ENCODE measurements around the gene ZG16B. TPM values are rescaled to one million over a fixed set of nuclear protein-coding genes. Genes with fewer than 3 reads are reported as not detected.

The ZG16B gene
- polyA plus RNA-seq, 6 donors from 2014 or later = not detected

- H3K36me3 Mint-ChIP-seq = no peaks in the 10 kb centered on the region
- peaks cover 0 to 3% (median 0%) of the 10 kb centered on the region in 7 donors for H3K9me3 Mint-ChIP-seq
- no peak for ATAC-seq (ENCODE audit: low read depth in 2 of 2)
- DNase-seq = no peak
- no peaks in the 10 kb centered on the region for H3K4me1 Mint-ChIP-seq
- H3K27ac Mint-ChIP-seq = peak overlapping the region in 1 of 6 donors; percentile 3
- no peak overlapping the region for H3K4me3 Mint-ChIP-seq
- peaks cover 34 to 80% (median 56%) of the 10 kb centered on the region in 3 donors for H3K27me3 Mint-ChIP-seq
Observed at GRCh38 chr16:2792940-2793339, 37.2 kb upstream of the ZG16B start.

GRCh38 chr16:2795395-2796143 is 34.5 kb upstream of the ZG16B start:
- H3K27ac Mint-ChIP-seq = no peak overlapping the region
- H3K27me3 Mint-ChIP-seq = peaks cover 25 to 56% (median 46%) of the 10 kb centered on the region in 3 donors
- no peak overlapping the region for H3K4me3 Mint-ChIP-seq
- H3K9me3 Mint-ChIP-seq = peaks cover 0 to 3% (median 0%) of the 10 kb centered on the region in 7 donors
- no peak for DNase-seq
- ATAC-seq (ENCODE audit: low read depth in 2 of 2) = no peak
- no peaks in the 10 kb centered on the region for H3K4me1 Mint-ChIP-seq
- no peaks in the 10 kb centered on the region for H3K36me3 Mint-ChIP-seq

GRCh38 chr16:2798723-2799204 is 31.3 kb upstream of the ZG16B start:
- peak overlapping the region in 1 of 6 donors; percentile 54 for H3K27ac Mint-ChIP-seq
- H3K9me3 Mint-ChIP-seq = peaks cover 2 to 9% (median 4%) of the 10 kb centered on the region in 7 donors
- ATAC-seq (ENCODE audit: low read depth in 2 of 2) = no peak
- peaks cover 16 to 30% (median 25%) of the 10 kb centered on the region in 3 donors for H3K27me3 Mint-ChIP-seq
- peaks cover 0 to 7% of the 10 kb centered on the region in 2 donors for H3K36me3 Mint-ChIP-seq
- H3K4me1 Mint-ChIP-seq = no peaks in the 10 kb centered on the region
- no peak overlapping the region for H3K4me3 Mint-ChIP-seq
- DNase-seq = no peak

- ATAC-seq (ENCODE audit: low read depth in 2 of 2) = no peak
- Mint-ChIP-seq H3K9me3 (peaks cover 6 to 15% (median 8%) of the 10 kb centered on the region in 7 donors), H3K27me3 (peaks cover 14 to 26% (median 26%) of the 10 kb centered on the region in 3 donors), H3K4me3 (no peak overlapping the region), H3K36me3 (peaks cover 0 to 11% of the 10 kb centered on the region in 2 donors), H3K27ac (no peak overlapping the region), H3K4me1 (no peaks in the 10 kb centered on the region)
- no peak for DNase-seq
Observed at GRCh38 chr16:2799205-2799858, 30.8 kb upstream of the ZG16B start.

GRCh38 chr16:2799859-2800226 is 30.3 kb upstream of the ZG16B start:
- Mint-ChIP-seq H3K4me3 (no peak overlapping the region), H3K9me3 (peaks cover 7 to 17% (median 11%) of the 10 kb centered on the region in 7 donors), H3K27me3 (peaks cover 9 to 27% (median 24%) of the 10 kb centered on the region in 3 donors), H3K36me3 (peaks cover 0 to 11% of the 10 kb centered on the region in 2 donors), H3K27ac (no peak overlapping the region), H3K4me1 (no peaks in the 10 kb centered on the region)
- ATAC-seq (ENCODE audit: low read depth in 2 of 2) (no peak), DNase-seq (no peak)

- H3K27ac Mint-ChIP-seq = no peak overlapping the region
- no peak overlapping the region for H3K4me3 Mint-ChIP-seq
- H3K36me3 Mint-ChIP-seq = peaks cover 0 to 14% of the 10 kb centered on the region in 2 donors
- DNase-seq (no peak), ATAC-seq (ENCODE audit: low read depth in 2 of 2) (no peak)
- H3K27me3 Mint-ChIP-seq = peaks cover 22 to 56% (median 32%) of the 10 kb centered on the region in 3 donors
- H3K9me3 Mint-ChIP-seq = peaks cover 11 to 27% (median 15%) of the 10 kb centered on the region in 7 donors
- no peaks in the 10 kb centered on the region for H3K4me1 Mint-ChIP-seq
Observed at GRCh38 chr16:2803545-2804195, 26.4 kb upstream of the ZG16B start.

- no peak overlapping the region for H3K4me3 Mint-ChIP-seq
- ATAC-seq (ENCODE audit: low read depth in 2 of 2) = no peak
- no peak for DNase-seq
- peaks cover 0 to 19% of the 10 kb centered on the region in 2 donors for H3K36me3 Mint-ChIP-seq
- peaks cover 31 to 67% (median 43%) of the 10 kb centered on the region in 3 donors for H3K27me3 Mint-ChIP-seq
- no peaks in the 10 kb centered on the region for H3K4me1 Mint-ChIP-seq
- H3K9me3 Mint-ChIP-seq = peaks cover 15 to 38% (median 21%) of the 10 kb centered on the region in 7 donors
- no peak overlapping the region for H3K27ac Mint-ChIP-seq
Observed at GRCh38 chr16:2804728-2805127, 25.4 kb upstream of the ZG16B start.

GRCh38 chr16:2806286-2806685 is 23.8 kb upstream of the ZG16B start:
- H3K4me1 Mint-ChIP-seq = no peaks in the 10 kb centered on the region
- peaks cover 40 to 78% (median 56%) of the 10 kb centered on the region in 3 donors for H3K27me3 Mint-ChIP-seq
- H3K27ac Mint-ChIP-seq = no peak overlapping the region
- peaks cover 15 to 38% (median 23%) of the 10 kb centered on the region in 7 donors for H3K9me3 Mint-ChIP-seq
- peaks cover 0 to 19% of the 10 kb centered on the region in 2 donors for H3K36me3 Mint-ChIP-seq
- DNase-seq (no peak), ATAC-seq (ENCODE audit: low read depth in 2 of 2) (no peak)
- H3K4me3 Mint-ChIP-seq = no peak overlapping the region

- peaks cover 12 to 35% (median 23%) of the 10 kb centered on the region in 7 donors for H3K9me3 Mint-ChIP-seq
- no peak overlapping the region for H3K4me3 Mint-ChIP-seq
- no peak overlapping the region for H3K27ac Mint-ChIP-seq
- no peak for ATAC-seq (ENCODE audit: low read depth in 2 of 2)
- peaks cover 0 to 18% of the 10 kb centered on the region in 2 donors for H3K36me3 Mint-ChIP-seq
- DNase-seq = no peak
- H3K4me1 Mint-ChIP-seq = no peaks in the 10 kb centered on the region
- peaks cover 37 to 90% (median 63%) of the 10 kb centered on the region in 3 donors for H3K27me3 Mint-ChIP-seq
Observed at GRCh38 chr16:2808181-2808580, 21.9 kb upstream of the ZG16B start.

- Mint-ChIP-seq H3K4me3 (no peak overlapping the region), H3K27ac (no peak overlapping the region), H3K36me3 (peaks cover 0 to 8% of the 10 kb centered on the region in 2 donors), H3K9me3 (peaks cover 5 to 24% (median 15%) of the 10 kb centered on the region in 7 donors), H3K4me1 (no peaks in the 10 kb centered on the region), H3K27me3 (peaks cover 40 to 79% (median 63%) of the 10 kb centered on the region in 3 donors)
- ATAC-seq (ENCODE audit: low read depth in 2 of 2) (no peak), DNase-seq (no peak)
Observed at GRCh38 chr16:2809149-2809760, 20.8 kb upstream of the ZG16B start.

- Mint-ChIP-seq H3K4me1 (no peaks in the 10 kb centered on the region), H3K4me3 (no peak overlapping the region), H3K27ac (no peak overlapping the region), H3K9me3 (peaks cover 5 to 16% (median 10%) of the 10 kb centered on the region in 7 donors), H3K36me3 (peaks cover 0 to 8% of the 10 kb centered on the region in 2 donors), H3K27me3 (peaks cover 36 to 65% (median 59%) of the 10 kb centered on the region in 3 donors)
- ATAC-seq (ENCODE audit: low read depth in 2 of 2) = no peak
- DNase-seq = no peak
Observed at GRCh38 chr16:2810651-2811050, 19.5 kb upstream of the ZG16B start.

GRCh38 chr16:2811703-2812471 is 18.2 kb upstream of the ZG16B start:
- H3K36me3 Mint-ChIP-seq = peaks cover 0 to 8% of the 10 kb centered on the region in 2 donors
- H3K27me3 Mint-ChIP-seq = peaks cover 33 to 53% (median 53%) of the 10 kb centered on the region in 3 donors
- DNase-seq (no peak), ATAC-seq (ENCODE audit: low read depth in 2 of 2) (no peak)
- no peaks in the 10 kb centered on the region for H3K4me1 Mint-ChIP-seq
- no peak overlapping the region for H3K4me3 Mint-ChIP-seq
- H3K9me3 Mint-ChIP-seq = peaks cover 5 to 16% (median 10%) of the 10 kb centered on the region in 7 donors
- H3K27ac Mint-ChIP-seq = no peak overlapping the region
